K562 (cell line): ENCODE data around the gene C10orf90. TPM values are rescaled to one million over a fixed set of nuclear protein-coding genes. Genes with fewer than 3 reads are reported as not detected.
"Not testable (repeated sequence)": the region's sequence is repeated elsewhere in the genome, so short reads cannot be mapped to it uniquely, and the experiment has no call there.

Experiments
- ATAC-seq: fragments of 200-7000 bp; cut with Tn5 transposase; 3 replicates; pipeline ENCODE4 v1.9.1; 2020; ENCODE audit warnings: moderate library complexity
- BruUV-seq: library from RNA; stranded (reverse); fragments of 400-500 nt; replicated peaks from 2 replicates; lab custom pipeline; 2021; lab: Mats Ljungman, UMichigan
- CTCF ChIA-PET: fragments of 300-600 bp; formaldehyde crosslinking; extraction: SDS; loops from one replicate; lab custom pipeline; 2021; ENCODE audit warnings: low intra/inter-chr PET ratio; lab: Yijun Ruan, JAX
- POLR2A ChIA-PET: fragments of 300-600, 350-650 bp; sonication (Branson Sonifier 250); formaldehyde crosslinking; extraction: SDS; loops from one replicate; lab custom pipeline; 2021; ENCODE audit warnings: antibody characterized with exemption, inconsistent platforms; lab: Yijun Ruan, JAX
- DNase-seq, 4 experiments: peaks; one replicate each; pipeline versions ENCODE4 v3.0.0 to v3.0.0-alpha.2; 2011 to 2018; ENCODE audit warnings: low spot score in 3 of 4, mixed read lengths in 3 of 4; ENCODE audit errors: extremely low read depth in 1 of 4
- FAIRE-seq: peaks from 2 replicates; lab custom pipeline; 2011; peaks lifted over from hg19 to GRCh38; lab: Jason Lieb, UNC
- H2AFZ ChIP-seq: 2 replicates; pipeline ENCODE4 v1.6.0; 2011; ENCODE audit warnings: low read depth, low read length, control low read depth, inconsistent platforms
- H3K27ac ChIP-seq: fragments of 200-600 bp; 3 replicates; pipeline ENCODE4 v1.8.0; 2011; ENCODE audit warnings: low read depth, mild to moderate bottlenecking, control low read depth, inconsistent platforms, low read length, moderate library complexity, mixed read lengths; ENCODE audit errors: extremely low read depth
- H3K27me3 ChIP-seq, 2 experiments: fragments of 300-600 bp in 1 of 2; 2 replicates in 1 of 2; 3 replicates in 1 of 2; pipeline versions ENCODE4 v1.6.0 to v1.8.0; 2011; ENCODE audit warnings: inconsistent platforms in 2 of 2, low read length in 2 of 2, mild to moderate bottlenecking in 1 of 2, mixed read lengths in 1 of 2, moderate library complexity in 1 of 2; ENCODE audit not compliant: control insufficient read depth in 2 of 2, insufficient read depth in 2 of 2
- H3K36me3 ChIP-seq: fragments of 300-600 bp; 3 replicates; pipeline ENCODE4 v1.8.0; 2011; ENCODE audit warnings: mild to moderate bottlenecking, low read length, inconsistent platforms; ENCODE audit not compliant: control insufficient read depth, insufficient read depth
- H3K4me1 ChIP-seq, 2 experiments: fragments of 200-600 bp in 1 of 2; replicated peaks in 1 of 2; 2 replicates in 1 of 2; 3 replicates in 1 of 2; pipeline versions ENCODE4 v1.5.1 to v1.8.0; 2011; ENCODE audit warnings: inconsistent platforms in 2 of 2, low read length in 2 of 2, mild to moderate bottlenecking in 1 of 2, mixed read lengths in 1 of 2, moderate library complexity in 1 of 2; ENCODE audit not compliant: control insufficient read depth in 2 of 2, insufficient read depth in 2 of 2
- H3K4me2 ChIP-seq: 2 replicates; pipeline ENCODE4 v1.6.1; 2011; ENCODE audit warnings: low read length, control low read depth, inconsistent platforms, mixed read lengths; ENCODE audit not compliant: insufficient read depth
- H3K4me3 ChIP-seq: fragments of 200-600 bp; sonication (generic), shearing (Covaris generic); 2 replicates; pipeline ENCODE4 v1.5.1; 2016; ENCODE audit warnings: control low read depth, inconsistent platforms
- H3K79me2 ChIP-seq: fragments of 200-600 bp; 3 replicates; pipeline ENCODE4 v1.8.0; 2011; ENCODE audit warnings: low read length, inconsistent platforms; ENCODE audit not compliant: control insufficient read depth, insufficient read depth
- H3K9ac ChIP-seq, 2 experiments: 2 replicates each; pipeline versions ENCODE4 v1.6.0 to v1.6.1; 2011; ENCODE audit warnings: low read depth in 2 of 2, low read length in 2 of 2, control low read depth in 1 of 2, inconsistent platforms in 1 of 2, mild to moderate bottlenecking in 1 of 2, mixed read lengths in 1 of 2; ENCODE audit not compliant: insufficient read depth in 1 of 2
- H3K9me1 ChIP-seq: one replicate; pipeline ENCODE4 v1.6.0; 2011; ENCODE audit warnings: inconsistent platforms, mild to moderate bottlenecking, low read length, moderate library complexity; ENCODE audit not compliant: control insufficient read depth, insufficient read depth
- H3K9me3 ChIP-seq: replicated peaks from 2 replicates; pipeline ENCODE4 v1.5.1; 2011; ENCODE audit warnings: low read depth, low read length, inconsistent platforms; ENCODE audit not compliant: control insufficient read depth, insufficient read depth
- H4K20me1 ChIP-seq: replicated peaks from 2 replicates; pipeline ENCODE4 v1.6.1; 2011; ENCODE audit warnings: low read length, inconsistent platforms, mixed read lengths; ENCODE audit not compliant: control insufficient read depth, insufficient read depth
- CHD1 ChIP-seq: fragments of 200-600 bp; sonication (generic); IDR thresholded peaks from one replicate; pipeline ENCODE4 v1.6.1; 2012; ENCODE audit warnings: mild to moderate bottlenecking, moderate library complexity, low read length, inconsistent platforms
- CHD2 ChIP-seq: IDR thresholded peaks from 2 replicates; pipeline ENCODE4 v1.6.1; 2011; ENCODE audit warnings: low read depth, low read length
- FIP1L1 ChIP-seq: fragments of 200-400 bp; formaldehyde crosslinking; IDR thresholded peaks from 2 replicates; pipeline ENCODE4 v1.6.1; 2018; ENCODE audit warnings: mild to moderate bottlenecking, low read depth, low read length; ENCODE audit not compliant: poor library complexity, severe bottlenecking
- GABPB2 ChIP-seq: fragments of 250-450 bp; sonication (Bioruptor Pico); conservative IDR thresholded peaks from 2 replicates; pipeline ENCODE4 v1.5.1; 2021; ENCODE audit warnings: mild to moderate bottlenecking
- JUND ChIP-seq, 2 experiments: IDR thresholded peaks; 2 replicates in 1 of 2; 3 replicates in 1 of 2; pipeline ENCODE4 v1.6.1; 2011; ENCODE audit warnings: borderline replicate concordance in 2 of 2, low read depth in 2 of 2, low read length in 2 of 2, improper control_type of control experiment in 1 of 2, missing biosample characterization in 1 of 2, missing genetic modification characterization in 1 of 2, missing genetic modification reagents in 1 of 2
- SIN3A ChIP-seq, 2 experiments: fragments of 150-350 bp in 1 of 2; IDR thresholded peaks; 2 replicates each; pipeline ENCODE4 v1.6.1; 2011 to 2016; ENCODE audit warnings: borderline replicate concordance in 2 of 2, low read depth in 2 of 2, low read length in 2 of 2, mild to moderate bottlenecking in 2 of 2, moderate library complexity in 2 of 2; ENCODE audit not compliant: control insufficient read depth in 1 of 2
- TAF15 ChIP-seq: fragments of 200-400 bp; formaldehyde crosslinking; IDR thresholded peaks from 2 replicates; pipeline ENCODE4 v1.6.1; 2017; ENCODE audit warnings: mild to moderate bottlenecking, low read depth, low read length, moderate library complexity
- ZNF134 ChIP-seq: fragments of 250-450 bp; sonication (Bioruptor Pico); conservative IDR thresholded peaks from 2 replicates; pipeline ENCODE4 v1.4.0; 2020
- ZNF146 ChIP-seq: IDR thresholded peaks from one replicate; pipeline ENCODE4 v1.6.1; 2018; ENCODE audit warnings: missing compliant biosample characterization; ENCODE audit not compliant: unreplicated experiment
- WGBS: fragments of 100-300 bp; shearing (Covaris generic); methylation state at CpG from one replicate; pipeline ENCODE4 v1.1.6; 2016; ENCODE audit warnings: low coverage, mixed read lengths; ENCODE audit not compliant: insufficient coverage; ENCODE audit errors: missing lambda C conversion rate; 5-methylcytosine and 5-hydroxymethylcytosine counted together
- in situ Hi-C: fragments of 300-500 bp; cut with MboI; formaldehyde crosslinking; loops from 4 replicates; pipeline ENCODE4 v1.15.0; 2018; ENCODE audit warnings: inconsistent platforms, mixed read lengths
- intact Hi-C: fragments of 100-400 bp; cut with micrococcal nuclease; formaldehyde crosslinking; loops from 2 replicates; pipeline ENCODE4 v1.14.2; 2022
- polyA plus RNA-seq, 8 experiments: library from polyadenylated mRNA; depleted of rRNA in 4 of 8; stranded (reverse) in 5 of 8; unstranded in 3 of 8; fragments of >200 nt; fragmentation: Nextera tagmentation in 2 of 8; fragmentation: Illumina TruSeq in 1 of 8; extraction: Ambion mirVana in 2 of 8; extraction: Trizol in 1 of 8; gene quantifications; 2 replicates each; pipeline versions ENCODE4 v1.2.1 to v1.2.3, GENCODE V29; 2011 to 2014; ENCODE audit warnings: inconsistent platforms in 1 of 8, missing spikeins in 1 of 8
- total RNA-seq, 7 experiments: library from RNA; depleted of rRNA in 6 of 7; stranded (reverse); fragments of >200 nt in 6 of 7; fragmentation: Illumina TruSeq in 2 of 7; extraction: Trizol in 2 of 7; gene quantifications; 2 replicates each; pipeline versions ENCODE4 v1.2.1 to v1.2.3, GENCODE V29; 2011 to 2021; ENCODE audit warnings: low replicate concordance in 1 of 7
- TF ChIP-seq, protein P1 (sequence below): fragments of 250-450 bp; sonication (Bioruptor Pico); IDR thresholded peaks from 2 replicates; pipeline ENCODE4 v1.5.0; 2021

The C10orf90 gene
- total and polyA plus RNA-seq, 9 of the 15 experiments (the other 6 are each of a cell fraction or from before 2014, with no cell fraction given): not detected

DNA sequence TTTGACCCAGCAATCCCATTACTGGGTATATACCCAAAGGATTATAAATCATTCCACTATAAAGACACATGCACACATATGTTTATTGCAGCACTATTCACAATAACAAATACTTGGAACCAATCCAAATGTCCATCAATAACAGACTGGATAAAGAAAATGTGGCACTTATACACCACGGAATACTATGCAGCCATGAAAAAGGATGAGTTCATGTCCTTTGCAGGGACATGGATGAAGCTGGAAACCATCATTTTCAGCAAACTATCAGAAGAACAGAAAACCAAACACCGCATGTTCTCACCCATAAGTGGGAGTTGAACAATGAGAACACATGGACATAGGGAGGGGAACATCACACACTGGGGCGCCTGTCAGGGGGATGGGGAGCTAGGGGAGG is 291.3 kb downstream of the C10orf90 start:
- CTCF ChIA-PET, H3K4me2 ChIP-seq, FAIRE-seq, H3K27ac ChIP-seq, H3K4me3 ChIP-seq, H2AFZ ChIP-seq, H4K20me1 ChIP-seq, H3K9me1 ChIP-seq, H3K9ac ChIP-seq, ATAC-seq, in situ Hi-C loops, POLR2A ChIA-PET, intact Hi-C loops, H3K4me1 ChIP-seq, BruUV-seq, H3K27me3 ChIP-seq, H3K36me3 ChIP-seq, DNase-seq, H3K9me3 ChIP-seq, H3K79me2 ChIP-seq: not testable (repeated sequence)
- 5% methylated on average over 3 of the region's 3 CpGs for WGBS
- TF ChIP-seq ZNF146: peak; percentile 77

DNA sequence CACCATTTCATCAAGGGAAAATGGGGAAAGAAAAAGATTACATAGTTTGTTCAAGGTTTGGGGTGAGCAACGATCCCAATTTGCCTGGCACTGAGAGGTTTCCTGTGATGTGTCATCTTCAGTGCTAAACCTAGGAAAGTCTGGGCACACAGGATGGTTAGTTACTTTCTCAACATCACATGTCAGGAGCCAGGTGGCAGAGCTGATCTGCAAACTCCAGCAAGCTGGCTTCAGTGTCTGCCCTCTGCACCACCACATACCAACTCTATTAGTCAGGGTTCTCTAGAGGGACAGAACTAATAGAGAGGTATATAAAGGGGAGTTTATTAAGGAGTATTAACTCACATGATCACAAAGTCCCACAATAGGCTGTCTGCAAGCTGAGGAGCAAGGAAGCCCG is 293.5 kb downstream of the C10orf90 start:
- Histone ChIP-seq H3K9ac (no peak overlapping the region), H3K36me3 (no peaks in the 10 kb centered on the region), H3K4me2 (no peak overlapping the region), H3K27me3 (no peaks in the 10 kb centered on the region), H3K79me2 (no peaks in the 10 kb centered on the region), H3K9me3 (no peaks in the 10 kb centered on the region), H3K27ac (no peak overlapping the region), H3K4me3 (no peak overlapping the region), H2AFZ (no peak overlapping the region), H3K4me1 (no peaks in the 10 kb centered on the region), H3K9me1 (no peaks in the 10 kb centered on the region), H4K20me1 (no peaks in the 10 kb centered on the region)
- TF ChIP-seq JUND (IDR thresholded peaks at IDR 0.05; ENCODE audit: borderline replicate concordance, low read depth, low read length) (no peak), JUND (tag; IDR thresholded peaks at IDR 0.05; ENCODE audit: borderline replicate concordance, low read depth, low read length) (no peak), CHD1 (no peak), GABPB2 (CRISPR knock-in tag) (no peak), SIN3A (IDR thresholded peaks at IDR 0.05; ENCODE audit: borderline replicate concordance in 2 of 2, control insufficient read depth in 1 of 2, low read depth in 2 of 2, low read length in 2 of 2) (no peak), ZNF134 (CRISPR knock-in tag) (no peak), FIP1L1 (no peak), CHD2 (no peak), TAF15 (no peak)
- TF ChIP-seq, protein P1, sequence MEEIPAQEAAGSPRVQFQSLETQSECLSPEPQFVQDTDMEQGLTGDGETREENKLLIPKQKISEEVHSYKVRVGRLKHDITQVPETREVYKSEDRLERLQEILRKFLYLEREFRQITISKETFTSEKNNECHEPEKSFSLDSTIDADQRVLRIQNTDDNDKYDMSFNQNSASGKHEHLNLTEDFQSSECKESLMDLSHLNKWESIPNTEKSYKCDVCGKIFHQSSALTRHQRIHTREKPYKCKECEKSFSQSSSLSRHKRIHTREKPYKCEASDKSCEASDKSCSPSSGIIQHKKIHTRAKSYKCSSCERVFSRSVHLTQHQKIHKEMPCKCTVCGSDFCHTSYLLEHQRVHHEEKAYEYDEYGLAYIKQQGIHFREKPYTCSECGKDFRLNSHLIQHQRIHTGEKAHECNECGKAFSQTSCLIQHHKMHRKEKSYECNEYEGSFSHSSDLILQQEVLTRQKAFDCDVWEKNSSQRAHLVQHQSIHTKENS: no peak
- POLR2A ChIA-PET: no interaction called here
- in situ Hi-C loops: no loop called here
- BruUV-seq: no TSS peak
- ATAC-seq: no peak
- DNase-seq: no peak
- FAIRE-seq: no peak
- intact Hi-C loops: no loop called here
- CTCF ChIA-PET: no interaction called here
- 0% methylated on average over 1 of the region's 2 CpGs for WGBS
